OCI-LY3 (cell line): ENCODE measurements around the gene CHST13.

ENCODE experiments used
- H2AFZ ChIP-seq: fragments of 200-600, 300-600 bp; shearing (Covaris generic); 2 replicates; pipeline ENCODE4 v1.6.0; 2014; ENCODE audit warnings: antibody characterized with exemption, low read depth, low read length
- H3K27ac ChIP-seq: fragments of 200-600, 300-600 bp; sonication (generic); 2 replicates; pipeline ENCODE4 v1.5.1; 2014; ENCODE audit warnings: mild to moderate bottlenecking, low read length, moderate library complexity, mixed read lengths
- H3K27me3 ChIP-seq: fragments of 200-600, 300-600 bp; sonication (generic); 2 replicates; pipeline ENCODE4 v1.6.1; 2014; ENCODE audit warnings: low read depth, low read length, mixed read lengths
- H3K36me3 ChIP-seq: fragments of 200-600, 300-600 bp; sonication (generic); replicated peaks from 2 replicates; pipeline ENCODE3; 2014; ENCODE audit warnings: low read depth, low read length, mixed read lengths
- H3K4me1 ChIP-seq: fragments of 300-600, 200-600 bp; sonication (generic); 2 replicates; pipeline ENCODE4 v1.6.1; 2014; ENCODE audit warnings: low read length, mixed read lengths
- H3K4me2 ChIP-seq: fragments of 200-600, 300-600 bp; sonication (generic); 2 replicates; pipeline ENCODE4 v1.6.1; 2014; ENCODE audit warnings: low read length, mixed read lengths
- H3K4me3 ChIP-seq: fragments of 300-600, 200-600 bp; sonication (generic); 2 replicates; pipeline ENCODE4 v1.5.1; 2014; ENCODE audit warnings: antibody characterized with exemption, mild to moderate bottlenecking, low read length, moderate library complexity
- H3K79me2 ChIP-seq: fragments of 300-600, 200-600 bp; shearing (Covaris generic); 2 replicates; pipeline ENCODE4 v1.6.1; 2014; ENCODE audit warnings: mild to moderate bottlenecking, low read length, mixed read lengths
- H3K9ac ChIP-seq: fragments of 300-600, 200-600 bp; shearing (Covaris generic); 2 replicates; pipeline ENCODE4 v1.6.0; 2014; ENCODE audit warnings: mild to moderate bottlenecking, low read length, moderate library complexity
- H3K9me3 ChIP-seq: fragments of 200-600, 300-600 bp; shearing (Covaris generic); 2 replicates; pipeline ENCODE4 v1.6.1; 2014; ENCODE audit warnings: low read length, mixed read lengths; ENCODE audit not compliant: insufficient read depth
- H4K20me1 ChIP-seq: fragments of 200-600, 300-600 bp; sonication (generic); 2 replicates; pipeline ENCODE4 v1.6.1; 2016; ENCODE audit warnings: low read length, mixed read lengths; ENCODE audit not compliant: insufficient read depth
- EZH2phosphoT487 ChIP-seq: fragments of 200-600 bp; shearing (Covaris generic); IDR thresholded peaks from 2 replicates; pipeline ENCODE4 v1.6.1; 2018; ENCODE audit warnings: antibody characterized with exemption, mixed run types, low read depth
- TF ChIP-seq, protein P1 (sequence below): fragments of 200-600, 300-600 bp; sonication (generic); IDR thresholded peaks from 2 replicates; pipeline ENCODE4 v1.5.1; 2014; ENCODE audit warnings: antibody characterized with exemption, low read length, low read depth

Gene CHST13

DNA sequence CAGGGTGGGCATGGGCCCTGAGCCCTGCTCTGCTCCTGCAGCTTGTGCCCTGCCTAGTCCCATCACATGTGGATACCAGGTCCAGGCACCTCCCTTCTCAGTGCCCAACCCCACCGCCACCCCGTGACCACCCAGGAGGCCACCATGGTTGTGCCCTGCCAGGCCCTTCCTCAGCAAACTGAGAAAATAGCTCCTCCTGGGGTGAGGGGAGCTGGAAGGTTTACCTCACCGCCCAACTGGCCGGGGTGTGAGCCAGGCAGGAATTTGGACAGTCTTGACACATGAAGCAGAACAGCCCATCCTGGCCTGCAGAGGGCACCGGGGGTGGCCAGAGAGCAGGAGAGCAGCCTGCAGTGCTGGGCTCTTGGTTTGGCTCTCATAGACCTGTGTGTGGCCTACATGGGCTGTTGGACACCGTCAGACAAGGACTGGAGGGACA, 46.2 kb downstream of the CHST13 start:
- TF ChIP-seq, protein P1, sequence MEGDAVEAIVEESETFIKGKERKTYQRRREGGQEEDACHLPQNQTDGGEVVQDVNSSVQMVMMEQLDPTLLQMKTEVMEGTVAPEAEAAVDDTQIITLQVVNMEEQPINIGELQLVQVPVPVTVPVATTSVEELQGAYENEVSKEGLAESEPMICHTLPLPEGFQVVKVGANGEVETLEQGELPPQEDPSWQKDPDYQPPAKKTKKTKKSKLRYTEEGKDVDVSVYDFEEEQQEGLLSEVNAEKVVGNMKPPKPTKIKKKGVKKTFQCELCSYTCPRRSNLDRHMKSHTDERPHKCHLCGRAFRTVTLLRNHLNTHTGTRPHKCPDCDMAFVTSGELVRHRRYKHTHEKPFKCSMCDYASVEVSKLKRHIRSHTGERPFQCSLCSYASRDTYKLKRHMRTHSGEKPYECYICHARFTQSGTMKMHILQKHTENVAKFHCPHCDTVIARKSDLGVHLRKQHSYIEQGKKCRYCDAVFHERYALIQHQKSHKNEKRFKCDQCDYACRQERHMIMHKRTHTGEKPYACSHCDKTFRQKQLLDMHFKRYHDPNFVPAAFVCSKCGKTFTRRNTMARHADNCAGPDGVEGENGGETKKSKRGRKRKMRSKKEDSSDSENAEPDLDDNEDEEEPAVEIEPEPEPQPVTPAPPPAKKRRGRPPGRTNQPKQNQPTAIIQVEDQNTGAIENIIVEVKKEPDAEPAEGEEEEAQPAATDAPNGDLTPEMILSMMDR: no peak
- TF ChIP-seq EZH2phosphoT487: no peak

DNA sequence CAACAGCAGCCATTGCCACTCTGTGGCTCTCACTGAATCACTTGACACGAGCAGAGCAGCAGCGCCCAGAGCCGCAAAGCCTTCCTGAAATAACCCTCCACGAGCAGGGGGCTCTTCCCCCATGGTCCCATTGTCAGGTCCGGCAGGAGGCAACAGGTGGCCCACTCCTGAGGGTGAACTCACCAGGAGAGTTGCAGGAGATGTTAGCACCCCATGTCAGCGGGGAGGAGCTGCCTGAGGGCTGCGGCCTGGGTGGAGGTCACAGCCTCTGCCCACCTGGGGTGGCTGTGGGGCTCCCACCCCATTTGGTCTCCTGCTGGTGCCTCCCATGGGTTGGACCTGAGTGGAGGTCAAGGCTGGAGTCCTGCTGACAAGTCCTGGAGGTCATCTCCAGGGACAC, 47.1 kb downstream of the CHST13 start:
- H3K36me3 ChIP-seq: no peaks in the 10 kb centered on the region
- no peaks in the 10 kb centered on the region for H3K4me1 ChIP-seq
- no peak overlapping the region for H2AFZ ChIP-seq
- no peak overlapping the region for H3K27ac ChIP-seq
- H3K4me3 ChIP-seq: no peak overlapping the region
- H3K27me3 ChIP-seq: peaks cover 37% of the 10 kb centered on the region
- no peaks in the 10 kb centered on the region for H3K79me2 ChIP-seq
- H3K4me2 ChIP-seq: no peak overlapping the region
- H3K9ac ChIP-seq: no peak overlapping the region
- H4K20me1 ChIP-seq: no peaks in the 10 kb centered on the region
- no peaks in the 10 kb centered on the region for H3K9me3 ChIP-seq
- TF ChIP-seq, protein P1: no peak
- no peak for TF ChIP-seq EZH2phosphoT487

More for the DNA sequence above, 46.2 kb downstream of the CHST13 start:
- H3K27ac ChIP-seq: no peak overlapping the region
- H3K9me3 ChIP-seq: no peaks in the 10 kb centered on the region
- H4K20me1 ChIP-seq: no peaks in the 10 kb centered on the region
- peaks cover 47% of the 10 kb centered on the region for H3K27me3 ChIP-seq
- no peak overlapping the region for H3K4me3 ChIP-seq
- no peak overlapping the region for H3K9ac ChIP-seq
- H3K79me2 ChIP-seq: no peaks in the 10 kb centered on the region
- no peak overlapping the region for H2AFZ ChIP-seq
- no peak overlapping the region for H3K4me2 ChIP-seq
- no peaks in the 10 kb centered on the region for H3K4me1 ChIP-seq
- H3K36me3 ChIP-seq: no peaks in the 10 kb centered on the region

DNA sequence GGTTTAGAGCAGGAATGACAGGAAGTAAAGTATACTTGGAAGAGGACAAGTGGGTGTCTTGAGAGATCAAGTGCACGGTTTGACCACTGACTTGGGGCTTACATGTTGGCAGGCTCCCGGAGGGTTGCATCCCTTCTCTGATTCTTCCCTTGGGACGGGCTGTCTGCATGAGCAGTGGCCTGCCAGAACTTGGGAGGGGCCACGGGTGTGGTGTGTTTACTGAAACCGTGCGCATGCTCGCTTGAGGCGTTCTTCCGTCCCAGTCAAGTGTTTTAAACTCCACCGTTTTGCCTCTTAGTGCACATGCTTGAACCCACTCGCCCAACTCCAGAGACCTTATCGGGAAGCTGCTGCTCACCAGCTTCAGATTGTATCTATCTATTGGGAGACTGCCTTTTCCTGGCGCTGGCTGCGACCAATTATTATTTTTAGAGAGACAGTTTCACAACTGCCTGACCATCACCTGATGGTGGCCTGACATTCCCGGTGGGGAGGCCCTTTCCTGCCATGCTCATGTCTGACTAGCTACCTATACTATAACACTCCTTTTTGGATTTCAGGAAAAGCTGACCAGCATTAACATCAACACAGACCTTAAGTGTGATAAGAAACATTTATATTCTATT, 49.6 kb downstream of the CHST13 start:
- Histone ChIP-seq H3K4me2 (no peak overlapping the region), H4K20me1 (no peaks in the 10 kb centered on the region), H3K9me3 (no peaks in the 10 kb centered on the region), H3K4me1 (no peaks in the 10 kb centered on the region), H3K4me3 (no peak overlapping the region), H3K27ac (no peak overlapping the region), H3K79me2 (no peaks in the 10 kb centered on the region), H3K27me3 (peaks cover 22% of the 10 kb centered on the region), H3K9ac (no peak overlapping the region), H2AFZ (no peak overlapping the region), H3K36me3 (no peaks in the 10 kb centered on the region)
- TF ChIP-seq, protein P1: no peak

DNA sequence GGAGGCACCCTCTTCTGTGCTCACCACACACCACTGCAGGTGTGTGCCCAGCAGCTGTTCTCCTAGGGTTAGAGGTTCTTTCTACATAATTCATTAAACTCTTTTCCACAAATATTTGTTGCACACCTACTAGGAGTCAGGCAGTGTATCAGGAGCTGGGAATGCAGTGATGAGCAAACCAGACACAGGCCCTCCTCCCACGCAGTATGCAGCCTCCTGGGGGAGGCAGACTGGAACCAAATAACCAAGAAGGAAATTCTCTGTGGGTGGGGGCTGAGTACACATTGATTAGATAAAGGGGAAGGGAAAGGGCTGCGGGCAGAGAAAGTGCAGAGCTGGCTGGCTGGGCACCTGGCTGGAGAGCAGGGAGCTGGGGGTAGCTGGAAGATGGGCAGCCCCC, 53.3 kb downstream of the CHST13 start:
- Histone ChIP-seq H3K36me3 (no peaks in the 10 kb centered on the region), H3K4me1 (no peaks in the 10 kb centered on the region), H4K20me1 (no peaks in the 10 kb centered on the region), H3K9me3 (no peaks in the 10 kb centered on the region), H3K9ac (no peak overlapping the region), H3K79me2 (no peaks in the 10 kb centered on the region), H3K4me3 (no peak overlapping the region), H3K27ac (no peak overlapping the region), H3K4me2 (no peak overlapping the region), H3K27me3 (peaks cover 25% of the 10 kb centered on the region), H2AFZ (no peak overlapping the region)
- no peak for TF ChIP-seq EZH2phosphoT487
- TF ChIP-seq, protein P1: no peak
